ENCODE measurements around the gene CD3E.

- TF ChIP-seq ZNF138 (CRISPR knock-in tag; IDR thresholded peaks at IDR 0.05; ENCODE audit: low read depth) (no peak), IRF9 (CRISPR knock-in tag; IDR thresholded peaks at IDR 0.05; ENCODE audit: borderline replicate concordance) (no peak), JUNB (CRISPR knock-in tag; IDR thresholded peaks at IDR 0.05; ENCODE audit: borderline replicate concordance) (no peak), ATF7 (IDR thresholded peaks at IDR 0.05) (no peak), ATF7 (CRISPR knock-in tag; IDR thresholded peaks at IDR 0.05) (no peak), CTCF (CRISPR knock-in tag; IDR thresholded peaks at IDR 0.05) (no peak), ZBTB10 (CRISPR knock-in tag; IDR thresholded peaks at IDR 0.05; ENCODE audit: borderline replicate concordance) (no peak), JUND (CRISPR knock-in tag; IDR thresholded peaks at IDR 0.05) (no peak), KDM5A (IDR thresholded peaks at IDR 0.05; ENCODE audit: borderline replicate concordance, low read length) (no peak), NFIC (IDR thresholded peaks at IDR 0.05; ENCODE audit: low read length) (no peak)
Measured at GRCh38 chr11:118318581-118319336, 14.2 kb downstream of the CD3E start.
